GM12878 (cell line): ENCODE data around the gene TLX1. TPM values are rescaled to one million over a fixed set of nuclear protein-coding genes. Genes with fewer than 3 reads are reported as not detected.

Experiments used
- ATAC-seq: fragments of 200-7000 bp; cut with Tn5 transposase; 3 replicates; pipeline ENCODE4 v1.9.1; 2020; ENCODE audit warnings: mild to moderate bottlenecking, moderate library complexity
- BruUV-seq: library from RNA; stranded (reverse); fragments of 400-500 nt; replicated peaks from 2 replicates; lab custom pipeline; 2021; lab: Mats Ljungman, UMichigan
- CTCF ChIA-PET: fragments of 300-600 bp; sonication (Branson Sonifier 250); formaldehyde crosslinking; extraction: SDS; loops from one replicate; lab custom pipeline; 2021; ENCODE audit warnings: inconsistent platforms; lab: Yijun Ruan, JAX
- POLR2A ChIA-PET: fragments of 350-600 bp; formaldehyde crosslinking; extraction: SDS; loops from one replicate; lab custom pipeline; 2021; ENCODE audit warnings: inconsistent platforms; lab: Charles Lee
- RAD21 ChIA-PET: fragments of 300-600 bp; sonication (Branson Sonifier 250); formaldehyde crosslinking; loops from one replicate; lab custom pipeline; 2023; ENCODE audit warnings: antibody characterized with exemption; ENCODE audit not compliant: unreplicated experiment; lab: Charles Lee
- SMC1A ChIA-PET: fragments of 300-600 bp; sonication (Branson Sonifier 250); formaldehyde crosslinking; loops from one replicate; lab custom pipeline; 2023; ENCODE audit not compliant: unreplicated experiment, uncharacterized antibody; lab: Charles Lee
- DNase-seq: peaks from one replicate; pipeline ENCODE4 v3.0.0-alpha.2; 2011; ENCODE audit warnings: low read depth, low spot score
- FAIRE-seq: peaks from 3 replicates; lab custom pipeline; 2011; peaks lifted over from hg19 to GRCh38; lab: Jason Lieb, UNC
- H2AFZ ChIP-seq: 2 replicates; pipeline ENCODE4 v1.6.0; 2011; ENCODE audit warnings: low read depth, low read length, control low read depth; ENCODE audit not compliant: control insufficient read depth
- H3K27ac ChIP-seq: 2 replicates; pipeline ENCODE4 v1.5.1; 2011; ENCODE audit warnings: control low read depth; ENCODE audit not compliant: control insufficient read depth, insufficient read depth
- H3K27me3 ChIP-seq, 2 experiments: replicated peaks in 1 of 2; 2 replicates each; pipeline versions ENCODE4 v1.6.0 to v1.6.1; 2011; ENCODE audit warnings: low read length in 1 of 2; ENCODE audit not compliant: control insufficient read depth in 2 of 2, insufficient read depth in 2 of 2
- H3K36me3 ChIP-seq, 2 experiments: 2 replicates each; pipeline ENCODE4 v1.5.1; 2011; ENCODE audit warnings: low read length in 1 of 2; ENCODE audit not compliant: control insufficient read depth in 2 of 2, insufficient read depth in 2 of 2
- H3K4me1 ChIP-seq: 2 replicates; pipeline ENCODE4 v1.6.1; 2011; ENCODE audit warnings: mild to moderate bottlenecking, low read length, moderate library complexity, mixed read lengths; ENCODE audit not compliant: control insufficient read depth, insufficient read depth
- H3K4me2 ChIP-seq: 2 replicates; pipeline ENCODE4 v1.6.0; 2011; ENCODE audit warnings: control low read depth; ENCODE audit not compliant: control insufficient read depth, insufficient read depth
- H3K4me3 ChIP-seq: fragments of 200-600 bp; sonication (generic); 2 replicates; pipeline ENCODE4 v1.5.1; 2016
- H3K79me2 ChIP-seq: 2 replicates; pipeline ENCODE4 v1.6.0; 2011; ENCODE audit warnings: low read length; ENCODE audit not compliant: control insufficient read depth, insufficient read depth
- H3K9ac ChIP-seq: 2 replicates; pipeline ENCODE4 v1.8.0; 2011; ENCODE audit warnings: low read length, control low read depth, mixed read lengths; ENCODE audit not compliant: control insufficient read depth, insufficient read depth
- H3K9me3 ChIP-seq: replicated peaks from 3 replicates; pipeline ENCODE4 v1.5.1; 2011; ENCODE audit warnings: mild to moderate bottlenecking, low read length; ENCODE audit not compliant: control insufficient read depth, insufficient read depth
- H4K20me1 ChIP-seq: 2 replicates; pipeline ENCODE4 v1.6.0; 2011; ENCODE audit not compliant: control insufficient read depth, insufficient read depth
- CEBPZ ChIP-seq: fragments of 150-350 bp; IDR thresholded peaks from 2 replicates; pipeline ENCODE4 v1.6.1; 2016; ENCODE audit warnings: low read depth, low read length
- ELK1 ChIP-seq: IDR thresholded peaks from 2 replicates; pipeline ENCODE4 v1.6.1; 2012; ENCODE audit warnings: low read depth, low read length, improper control_type of control experiment
- KAT2A ChIP-seq: conservative IDR thresholded peaks from 2 replicates; pipeline ENCODE4 v1.6.1; 2011; ENCODE audit warnings: low read depth, low read length; ENCODE audit not compliant: control insufficient read depth
- REST ChIP-seq: IDR thresholded peaks from 2 replicates; pipeline ENCODE4 v1.6.1; 2012; ENCODE audit warnings: mild to moderate bottlenecking, low read depth, low read length
- SIX5 ChIP-seq: IDR thresholded peaks from 2 replicates; pipeline ENCODE4 v1.6.1; 2011; ENCODE audit warnings: mild to moderate bottlenecking, low read depth, low read length, moderate library complexity; ENCODE audit not compliant: severe bottlenecking
- USF2 ChIP-seq: IDR thresholded peaks from 2 replicates; pipeline ENCODE4 v1.6.1; 2011; ENCODE audit warnings: low read depth, low read length, improper control_type of control experiment, borderline replicate concordance
- WRNIP1 ChIP-seq: IDR thresholded peaks from 2 replicates; pipeline ENCODE4 v1.6.1; 2011; ENCODE audit warnings: low read depth, low read length, improper control_type of control experiment, borderline replicate concordance
- ZBTB33 ChIP-seq: fragments of 450-650 bp; IDR thresholded peaks from 2 replicates; pipeline ENCODE4 v1.6.1; 2017; ENCODE audit warnings: mild to moderate bottlenecking
- WGBS: methylation state at CpG from one replicate; pipeline ENCODE4 v1.1.6; 2016; ENCODE audit warnings: low lambda C conversion rate; ENCODE audit not compliant: insufficient replicate concordance, insufficient coverage; ENCODE audit errors: missing lambda C conversion rate; 5-methylcytosine and 5-hydroxymethylcytosine counted together
- in situ Hi-C: fragments of 300-500 bp; cut with MboI; formaldehyde crosslinking; loops from 9 replicates; pipeline ENCODE4 v1.14.3; 2018; ENCODE audit warnings: mixed read lengths
- intact Hi-C: fragments of 100-400 bp; cut with micrococcal nuclease; formaldehyde crosslinking; loops from one replicate; pipeline ENCODE4 v1.14.2; 2022; ENCODE audit not compliant: unreplicated experiment
- polyA plus RNA-seq, 11 experiments: library from polyadenylated mRNA; depleted of rRNA in 4 of 11; unstranded in 6 of 11; stranded (reverse) in 5 of 11; fragments of >200 nt; fragmentation: Nextera tagmentation in 4 of 11; fragmentation: Illumina TruSeq in 1 of 11; extraction: Ambion mirVana in 4 of 11; extraction: Trizol in 1 of 11; gene quantifications; 1 replicate in 1 of 11; 2 replicates in 10 of 11; pipeline versions ENCODE4 v1.2.1 to v1.2.3, GENCODE V29; 2011 to 2016; ENCODE audit warnings: inconsistent platforms in 2 of 11, missing spikeins in 2 of 11, low read depth in 1 of 11
- total RNA-seq, 4 experiments: library from RNA; depleted of rRNA in 3 of 4; stranded (reverse); fragments of >200 nt in 3 of 4; fragmentation: Illumina TruSeq in 1 of 4; extraction: Trizol in 1 of 4; gene quantifications; 2 replicates each; pipeline versions ENCODE4 v1.2.1 to v1.2.3, GENCODE V29; 2013 to 2021

The TLX1 gene
- total and polyA plus RNA-seq, 10 of the 15 experiments (the other 5 are each of a cell fraction or from before 2014, with no cell fraction given): not detected

- no peak for TF ChIP-seq REST
- no peak for TF ChIP-seq WRNIP1
- TF ChIP-seq CEBPZ: no peak
These were observed 20.1 kb upstream of the TLX1 start (continued) for GRCh38 chr10:101110856-101111523.

GRCh38 chr10:101111547-101111946 is 19.6 kb upstream of the TLX1 start:
- ChIA-PET SMC1A (no interaction called here), POLR2A (no interaction called here), CTCF (no interaction called here), RAD21 (no interaction called here)
- Histone ChIP-seq H3K9me3 (no peaks in the 10 kb centered on the region), H3K4me1 (no peaks in the 10 kb centered on the region), H3K4me3 (no peak overlapping the region), H3K79me2 (no peaks in the 10 kb centered on the region), H3K9ac (no peak overlapping the region), H3K4me2 (no peak overlapping the region), H3K36me3 (no peaks in the 10 kb centered on the region), H2AFZ (no peak overlapping the region), H3K27ac (no peak overlapping the region), H3K27me3 (peaks cover 0 to 2% of the 10 kb centered on the region in 2 experiments; a peak in 2 of 4 replicates)
- no peak for DNase-seq
- no peak for ATAC-seq
- WGBS: 20% methylated on average over 8 of the region's 8 CpGs
- BruUV-seq: no TSS peak
- intact Hi-C loops (no loop called here), in situ Hi-C loops (no loop called here)
- FAIRE-seq: no peak
- TF ChIP-seq USF2 (no peak), KAT2A (no peak), SIX5 (no peak), ZBTB33 (no peak), ELK1 (no peak)
- TF ChIP-seq, all 136 proteins: peak for 0
- no peaks in the 10 kb centered on the region for H4K20me1 ChIP-seq
